Tibial nerve (tissue), 4 donors: ENCODE data around the gene ZGPAT. TPM values are rescaled to one million over a fixed set of nuclear protein-coding genes. Genes with fewer than 3 reads are reported as not detected.
A peak's percentile ranks its signal among the peaks of the same experiment; 100 is the strongest.

Experiments
- DNase-seq, 2 donors: peaks; one replicate each; pipeline ENCODE4 v3.0.0-alpha.2; 2019; ENCODE audit warnings: low spot score in 2 of 2
- H3K27ac ChIP-seq, 4 donors: fragments of 200-600 bp; sonication (generic) in 3 of 4; one replicate each; pipeline ENCODE4 v1.5.1; 2017 to 2019; ENCODE audit warnings: mild to moderate bottlenecking in 1 of 4
- H3K27me3 ChIP-seq, 2 donors: fragments of 200-600 bp; sonication (generic) in 1 of 2; one replicate each; pipeline versions ENCODE4 v1.5.1 to v1.6.0; 2017 to 2019
- H3K36me3 ChIP-seq, 3 donors: fragments of 200-600 bp; sonication (generic); one replicate each; pipeline ENCODE4 v1.5.1; 2018 to 2019
- H3K4me1 ChIP-seq, 4 donors: fragments of 200-600 bp; sonication (generic) in 3 of 4; one replicate each; pipeline ENCODE4 v1.5.1; 2017 to 2019
- H3K4me3 ChIP-seq, 4 donors: fragments of 200-600 bp; sonication (generic) in 3 of 4; one replicate each; pipeline ENCODE4 v1.5.1; 2017 to 2019; ENCODE audit warnings: mild to moderate bottlenecking in 1 of 4, moderate library complexity in 1 of 4
- H3K9me3 ChIP-seq, 4 donors: fragments of 200-600 bp; sonication (generic) in 3 of 4; one replicate each; pipeline ENCODE4 v1.5.1; 2017 to 2019
- EP300 ChIP-seq, 2 donors: sonication (generic); formaldehyde crosslinking; IDR thresholded peaks; one replicate each; pipeline ENCODE4 v1.6.1; 2017; ENCODE audit warnings: antibody characterized with exemption in 2 of 2, mild to moderate bottlenecking in 1 of 2
- POLR2A ChIP-seq, 2 donors: fragments of 450-650 bp; IDR thresholded peaks; one replicate each; pipeline ENCODE4 v1.6.1; 2017; ENCODE audit warnings: antibody characterized with exemption in 2 of 2, mild to moderate bottlenecking in 2 of 2, moderate library complexity in 2 of 2
- WGBS, 2 donors: methylation state at CpG; one replicate each; pipeline ENCODE4 v1.1.5; 2018; 5-methylcytosine and 5-hydroxymethylcytosine counted together
- total RNA-seq, 4 donors: library from RNA; depleted of rRNA; stranded (reverse); fragments of >200 nt; gene quantifications; one replicate each; pipeline ENCODE4 v1.1.0, GENCODE V29; 2016
- TF ChIP-seq, protein P1 (sequence below), 5 experiments: fragments of 200-600 bp in 3 of 5; fragments of 450-650 bp in 2 of 5; sonication (generic) in 3 of 5; IDR thresholded peaks; one replicate each; pipeline ENCODE4 v1.5.1; 2016 to 2019; ENCODE audit warnings: antibody characterized with exemption in 5 of 5, mild to moderate bottlenecking in 3 of 5, moderate library complexity in 2 of 5

Gene ZGPAT
- total RNA-seq, 4 donors from 2014 or later, result 27.5 to 70.8 (median 40.9) TPM

GRCh38 chr20:63735859-63736718 lies 28.2 kb downstream of the ZGPAT start, which contains the start of gene LIME1:
TSS of gene LIME1 (plus strand) at chr20:63736664. CDS start at chr20:63737550, 886 bp downstream.
- peaks cover 0 to 41% (median 24%) of the 10 kb centered on the region in 4 donors for H3K4me1 ChIP-seq
- H3K4me3 ChIP-seq, result peak within 1 kb of the TSS in 2 of 4 donors; percentile 39 to 51
- TF ChIP-seq POLR2A (IDR thresholded peaks at IDR 0.05) (no peak), EP300 (IDR thresholded peaks at IDR 0.05) (no peak)
- TF ChIP-seq, protein P1, sequence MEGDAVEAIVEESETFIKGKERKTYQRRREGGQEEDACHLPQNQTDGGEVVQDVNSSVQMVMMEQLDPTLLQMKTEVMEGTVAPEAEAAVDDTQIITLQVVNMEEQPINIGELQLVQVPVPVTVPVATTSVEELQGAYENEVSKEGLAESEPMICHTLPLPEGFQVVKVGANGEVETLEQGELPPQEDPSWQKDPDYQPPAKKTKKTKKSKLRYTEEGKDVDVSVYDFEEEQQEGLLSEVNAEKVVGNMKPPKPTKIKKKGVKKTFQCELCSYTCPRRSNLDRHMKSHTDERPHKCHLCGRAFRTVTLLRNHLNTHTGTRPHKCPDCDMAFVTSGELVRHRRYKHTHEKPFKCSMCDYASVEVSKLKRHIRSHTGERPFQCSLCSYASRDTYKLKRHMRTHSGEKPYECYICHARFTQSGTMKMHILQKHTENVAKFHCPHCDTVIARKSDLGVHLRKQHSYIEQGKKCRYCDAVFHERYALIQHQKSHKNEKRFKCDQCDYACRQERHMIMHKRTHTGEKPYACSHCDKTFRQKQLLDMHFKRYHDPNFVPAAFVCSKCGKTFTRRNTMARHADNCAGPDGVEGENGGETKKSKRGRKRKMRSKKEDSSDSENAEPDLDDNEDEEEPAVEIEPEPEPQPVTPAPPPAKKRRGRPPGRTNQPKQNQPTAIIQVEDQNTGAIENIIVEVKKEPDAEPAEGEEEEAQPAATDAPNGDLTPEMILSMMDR (IDR thresholded peaks at IDR 0.05), result no peak
- DNase-seq, result no peak
- peaks cover 0 to 40% (median 0%) of the 10 kb centered on the region in 3 donors for H3K36me3 ChIP-seq
- no peaks in the 10 kb centered on the region for H3K27me3 ChIP-seq
- WGBS, 2 donors, result 74 to 83% methylated on average over 30 to 31 of the region's 31 CpGs
- peak within 1 kb of the TSS in 1 of 4 donors; percentile 65 for H3K27ac ChIP-seq
- no peaks in the 10 kb centered on the region for H3K9me3 ChIP-seq

GRCh38 chr20:63736893-63737694 lies 29.3 kb downstream of the ZGPAT start:
- Histone ChIP-seq H3K36me3 (peaks cover 0 to 48% (median 0%) of the 10 kb centered on the region in 3 donors), H3K27ac (peak overlapping the region in 1 of 4 donors; percentile 65), H3K4me1 (peaks cover 0 to 51% (median 33%) of the 10 kb centered on the region in 4 donors), H3K4me3 (peak overlapping the region in 2 of 4 donors; percentile 39 to 51), H3K9me3 (no peaks in the 10 kb centered on the region), H3K27me3 (no peaks in the 10 kb centered on the region)
- DNase-seq, result no peak
- TF ChIP-seq, protein P1 (IDR thresholded peaks at IDR 0.05), result no peak
- TF ChIP-seq POLR2A (IDR thresholded peaks at IDR 0.05) (no peak), EP300 (IDR thresholded peaks at IDR 0.05) (no peak)
- 43 to 68% methylated on average over 3 to 15 of the region's 30 CpGs for WGBS, 2 donors

DNA sequence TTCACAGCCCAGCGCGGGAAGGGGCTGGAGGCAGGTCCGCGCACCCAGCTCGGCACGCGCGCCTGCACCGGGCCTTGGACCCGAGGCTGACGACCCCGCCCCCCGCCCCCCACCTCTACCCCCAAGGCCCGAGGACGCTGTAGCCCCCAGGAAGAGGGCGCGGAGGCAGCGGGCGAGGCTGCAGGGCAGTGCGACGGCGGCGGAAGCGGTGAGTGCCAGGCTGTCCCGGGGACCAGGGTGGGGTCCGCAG lies 29.8 kb downstream of the ZGPAT start:
- no peak for DNase-seq
- Histone ChIP-seq H3K4me3 (peak overlapping the region in 3 of 4 donors; percentile 7 to 51 (median 39)), H3K36me3 (peaks cover 0 to 54% (median 3%) of the 10 kb centered on the region in 3 donors), H3K4me1 (peaks cover 0 to 56% (median 33%) of the 10 kb centered on the region in 4 donors), H3K27me3 (no peaks in the 10 kb centered on the region), H3K9me3 (no peaks in the 10 kb centered on the region), H3K27ac (peak overlapping the region in 2 of 4 donors; percentile 65 to 88)
- no peak for TF ChIP-seq EP300 (IDR thresholded peaks at IDR 0.05)
- no peak for TF ChIP-seq POLR2A (IDR thresholded peaks at IDR 0.05)
- TF ChIP-seq, protein P1 (IDR thresholded peaks at IDR 0.05), result no peak
- 2 to 7% methylated on average over 15 to 16 of the region's 26 CpGs for WGBS, 2 donors

GRCh38 chr20:63737945-63738686 lies 30.3 kb downstream of the ZGPAT start:
- peak overlapping the region in 3 of 4 donors; percentile 81 to 98 (median 88) for H3K27ac ChIP-seq
- peak overlapping the region in 3 of 4 donors; percentile 7 to 51 (median 39) for H3K4me3 ChIP-seq
- no peaks in the 10 kb centered on the region for H3K9me3 ChIP-seq
- no peaks in the 10 kb centered on the region for H3K27me3 ChIP-seq
- peaks cover 0 to 58% (median 4%) of the 10 kb centered on the region in 3 donors for H3K36me3 ChIP-seq
- DNase-seq, result no peak
- 7 to 59% methylated on average over 6 to 15 of the region's 43 CpGs for WGBS, 2 donors
- peaks cover 0 to 60% (median 33%) of the 10 kb centered on the region in 4 donors for H3K4me1 ChIP-seq
- TF ChIP-seq POLR2A (IDR thresholded peaks at IDR 0.05) (no peak), EP300 (IDR thresholded peaks at IDR 0.05) (no peak)
- TF ChIP-seq, protein P1 (IDR thresholded peaks at IDR 0.05), result no peak
